ENCODE results near the gene ELFN2. TPM values are rescaled to one million over a fixed set of nuclear protein-coding genes. Genes with fewer than 3 reads are reported as not detected.

The ELFN2 gene
- total RNA-seq, 4 donors from 2014 or later, result 0.30 to 0.76 TPM; not detected in 2

- TF ChIP-seq, protein P1, sequence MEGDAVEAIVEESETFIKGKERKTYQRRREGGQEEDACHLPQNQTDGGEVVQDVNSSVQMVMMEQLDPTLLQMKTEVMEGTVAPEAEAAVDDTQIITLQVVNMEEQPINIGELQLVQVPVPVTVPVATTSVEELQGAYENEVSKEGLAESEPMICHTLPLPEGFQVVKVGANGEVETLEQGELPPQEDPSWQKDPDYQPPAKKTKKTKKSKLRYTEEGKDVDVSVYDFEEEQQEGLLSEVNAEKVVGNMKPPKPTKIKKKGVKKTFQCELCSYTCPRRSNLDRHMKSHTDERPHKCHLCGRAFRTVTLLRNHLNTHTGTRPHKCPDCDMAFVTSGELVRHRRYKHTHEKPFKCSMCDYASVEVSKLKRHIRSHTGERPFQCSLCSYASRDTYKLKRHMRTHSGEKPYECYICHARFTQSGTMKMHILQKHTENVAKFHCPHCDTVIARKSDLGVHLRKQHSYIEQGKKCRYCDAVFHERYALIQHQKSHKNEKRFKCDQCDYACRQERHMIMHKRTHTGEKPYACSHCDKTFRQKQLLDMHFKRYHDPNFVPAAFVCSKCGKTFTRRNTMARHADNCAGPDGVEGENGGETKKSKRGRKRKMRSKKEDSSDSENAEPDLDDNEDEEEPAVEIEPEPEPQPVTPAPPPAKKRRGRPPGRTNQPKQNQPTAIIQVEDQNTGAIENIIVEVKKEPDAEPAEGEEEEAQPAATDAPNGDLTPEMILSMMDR (IDR thresholded peaks at IDR 0.05), result no peak
- TF ChIP-seq POLR2A (IDR thresholded peaks at IDR 0.05), result no peak
- Histone ChIP-seq H3K27me3 (no peaks in the 10 kb centered on the region), H3K4me3 (no peak overlapping the region), H3K27ac (no peak overlapping the region), H3K9me3 (no peaks in the 10 kb centered on the region), H3K4me1 (no peaks in the 10 kb centered on the region), H3K36me3 (no peaks in the 10 kb centered on the region)
- intact Hi-C loops (cut with DNase I; ENCODE audit: low total_unique reads), result no loop called here
- DNase-seq, result no peak
Observed at GRCh38 chr22:37391702-37392101, 35.6 kb downstream of the ELFN2 start.

- no peaks in the 10 kb centered on the region for H3K9me3 ChIP-seq
- no peak for TF ChIP-seq POLR2A (IDR thresholded peaks at IDR 0.05)
- TF ChIP-seq, protein P1 (IDR thresholded peaks at IDR 0.05), result no peak
- H3K27ac ChIP-seq, result no peak overlapping the region
- no peaks in the 10 kb centered on the region for H3K36me3 ChIP-seq
- no peak for DNase-seq
- no peaks in the 10 kb centered on the region for H3K4me1 ChIP-seq
- intact Hi-C loops (cut with DNase I; ENCODE audit: low total_unique reads), result no loop called here
- no peaks in the 10 kb centered on the region for H3K27me3 ChIP-seq
- H3K4me3 ChIP-seq, result no peak overlapping the region
Observed at GRCh38 chr22:37390075-37390474, 37.2 kb downstream of the ELFN2 start.

DNA sequence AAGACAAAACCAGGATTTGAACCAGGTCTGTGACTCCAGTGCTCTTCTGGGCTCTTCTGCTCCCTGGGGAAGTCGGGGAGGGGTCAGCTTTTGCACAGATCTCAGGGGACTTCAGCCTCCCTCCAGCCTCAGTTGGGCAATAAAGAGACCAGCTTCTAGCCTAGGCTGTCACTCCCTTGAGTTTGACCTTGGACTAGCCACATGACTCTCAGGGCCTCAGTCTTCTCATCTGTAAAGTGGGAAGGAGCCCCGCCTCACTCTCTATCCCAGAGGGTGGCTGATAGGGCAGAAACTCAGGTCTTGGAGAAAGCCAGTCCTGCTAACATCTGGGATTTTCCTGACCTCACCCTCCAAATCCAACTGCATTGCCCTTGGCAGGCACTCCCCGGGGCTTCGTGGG lies 38.7 kb downstream of the ELFN2 start:
- no peak overlapping the region for H3K4me3 ChIP-seq
- no peaks in the 10 kb centered on the region for H3K27me3 ChIP-seq

GRCh38 chr22:37387793-37388192 lies 39.5 kb downstream of the ELFN2 start:
- intact Hi-C loops (cut with DNase I; ENCODE audit: low total_unique reads), result no loop called here
- Histone ChIP-seq H3K27me3 (no peaks in the 10 kb centered on the region), H3K4me3 (no peak overlapping the region), H3K36me3 (no peaks in the 10 kb centered on the region), H3K9me3 (no peaks in the 10 kb centered on the region), H3K27ac (no peak overlapping the region), H3K4me1 (no peaks in the 10 kb centered on the region)
- TF ChIP-seq, protein P1 (IDR thresholded peaks at IDR 0.05), result no peak
- TF ChIP-seq POLR2A (IDR thresholded peaks at IDR 0.05), result no peak
- no peak for DNase-seq

More for the DNA sequence above, 38.7 kb downstream of the ELFN2 start:
- Histone ChIP-seq H3K36me3 (no peaks in the 10 kb centered on the region), H3K4me1 (no peaks in the 10 kb centered on the region), H3K27ac (no peak overlapping the region), H3K9me3 (no peaks in the 10 kb centered on the region)
- no peak for DNase-seq
- TF ChIP-seq POLR2A (IDR thresholded peaks at IDR 0.05), result no peak
- TF ChIP-seq, protein P1 (IDR thresholded peaks at IDR 0.05), result no peak
- intact Hi-C loops (cut with DNase I; ENCODE audit: low total_unique reads), result no loop called here

DNA sequence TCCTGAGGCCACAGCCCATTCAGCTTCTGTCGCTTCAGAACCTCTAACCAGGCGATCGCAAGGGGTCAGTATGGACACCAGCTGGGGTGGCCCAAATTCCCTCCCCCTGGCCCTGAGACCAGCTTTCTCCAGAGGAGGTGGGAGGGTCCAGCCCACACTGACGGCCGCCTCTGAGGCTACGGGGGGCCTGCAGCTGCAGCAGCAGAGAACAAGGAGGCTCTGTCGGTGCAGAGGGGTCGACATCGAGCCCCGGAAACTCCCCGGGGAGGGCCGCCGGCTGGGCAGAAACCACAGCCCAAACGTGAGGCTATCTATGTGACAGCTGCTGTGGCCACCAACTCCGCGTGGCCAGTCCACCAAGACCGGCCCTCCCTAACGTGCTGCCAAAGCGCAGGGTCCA lies 40.8 kb downstream of the ELFN2 start:
- H3K27ac ChIP-seq, result no peak overlapping the region
- no peaks in the 10 kb centered on the region for H3K4me1 ChIP-seq
- H3K4me3 ChIP-seq, result no peak overlapping the region
- TF ChIP-seq POLR2A (IDR thresholded peaks at IDR 0.05), result no peak
- TF ChIP-seq, protein P1 (IDR thresholded peaks at IDR 0.05), result no peak
- H3K27me3 ChIP-seq, result no peaks in the 10 kb centered on the region
- DNase-seq, result no peak
- intact Hi-C loops (cut with DNase I; ENCODE audit: low total_unique reads), result no loop called here
- no peaks in the 10 kb centered on the region for H3K36me3 ChIP-seq
- H3K9me3 ChIP-seq, result no peaks in the 10 kb centered on the region
